Stimulated activated CD8-positive, alpha-beta memory T cell treated with anti-CD3 and anti-CD28 coated beads, Interleukin-4, amount 100 ng/mL, for 24 hours (primary cell): Measurements from ENCODE around the gene FRMD7.

Source experiments
- DNase-seq: peaks from one replicate; pipeline ENCODE4 v3.0.0-alpha.2; 2020; ENCODE audit warnings: low read depth

FRMD7 gene

DNA sequence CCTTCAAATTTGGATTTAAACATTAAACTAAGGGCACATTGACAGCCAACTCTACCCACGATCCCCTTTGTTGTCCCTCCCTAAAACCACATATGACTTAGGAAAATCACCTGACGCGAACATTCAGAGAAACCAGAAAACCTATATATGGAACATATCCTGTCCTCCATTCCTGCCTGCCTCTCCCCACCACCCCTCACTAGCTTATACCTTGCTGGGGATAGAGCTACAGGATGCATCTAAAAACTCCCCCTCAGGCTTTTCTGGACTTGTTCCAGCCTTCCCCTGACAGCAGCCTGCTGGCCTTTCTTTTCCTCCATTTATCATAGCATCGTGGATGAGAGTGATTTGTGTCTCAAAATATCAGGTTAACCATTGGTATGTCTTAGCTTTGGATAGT is 96.0 kb downstream of the FRMD7 start:
- DNase-seq: no peak

DNA sequence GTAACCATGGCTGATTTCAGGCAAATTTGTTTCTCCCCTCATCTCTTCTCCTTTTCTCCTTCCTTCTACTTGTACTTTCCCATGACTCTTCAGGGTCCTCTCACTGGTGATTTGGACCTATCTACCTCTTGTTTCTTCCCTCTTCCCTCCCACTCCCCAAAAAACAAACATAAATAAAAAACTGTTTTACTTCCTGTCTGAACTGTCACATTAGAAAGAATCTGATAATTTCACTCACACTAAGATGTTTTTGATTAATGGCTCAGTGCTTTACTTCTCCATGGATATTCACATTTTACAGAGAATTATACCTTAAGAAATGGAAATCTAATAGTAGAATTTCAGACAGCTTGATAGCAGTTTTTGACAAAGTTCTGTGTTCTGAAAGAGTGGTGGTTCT is 97.6 kb downstream of the FRMD7 start:
- no peak for DNase-seq
